ENCODE data around the gene VPS16.

VPS16 gene

DNA sequence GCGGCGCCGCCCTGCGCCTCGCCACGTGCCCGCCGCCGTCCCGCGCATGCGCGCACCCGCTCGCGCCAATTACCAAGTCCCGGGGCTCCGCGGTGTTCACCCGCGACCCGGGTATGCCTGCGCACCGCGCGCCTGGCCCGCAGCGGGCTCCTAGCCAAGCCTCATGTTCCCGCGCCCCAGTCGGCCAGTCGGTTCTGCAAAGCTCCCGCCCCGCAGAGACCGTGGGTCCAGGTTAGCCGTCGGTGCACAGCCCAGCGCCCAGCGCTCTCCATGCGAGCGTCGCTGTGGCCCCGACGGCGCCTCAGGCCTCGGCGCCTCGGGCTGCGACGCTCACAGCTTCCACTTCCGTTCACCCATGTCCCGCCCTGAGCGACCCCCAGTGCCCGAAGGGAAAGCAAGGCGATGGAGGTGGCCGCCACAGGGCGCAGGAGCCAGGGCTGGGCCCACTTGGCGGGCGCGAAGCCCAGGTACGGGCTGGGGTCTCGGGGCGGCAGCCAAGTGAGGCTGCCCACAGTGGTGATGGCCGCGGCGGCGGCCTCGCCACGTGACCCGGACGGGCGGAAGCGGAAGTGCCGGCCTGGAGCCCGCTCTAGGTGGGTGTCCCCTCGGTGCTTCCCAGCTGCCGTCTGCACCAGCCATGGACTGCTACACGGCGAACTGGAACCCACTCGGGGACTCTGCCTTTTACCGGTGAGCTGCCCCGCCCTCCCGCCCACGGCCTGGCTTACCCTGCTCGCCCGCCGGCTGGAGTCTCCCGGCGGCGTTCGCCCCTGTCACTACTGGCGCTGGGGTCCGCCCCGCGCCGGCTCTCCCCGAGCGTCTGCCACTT is at the start of gene VPS16, which contains the start of gene PCED1A:
Gene VPS16 (plus strand): TSS at position 608 of the 829 bp plus-strand sequence. CDS start 30 bp downstream, at position 638.
Gene PCED1A (minus strand): TSS at position 518 of the 829 bp plus-strand sequence. CDS start 743 bp downstream, outside the sequence.
- DNase-seq = peak; percentile 86

GRCh38 chr20:2793471-2793870 is 47.1 kb upstream of the VPS16 start:
- DNase-seq = no peak

GRCh38 chr20:2794202-2794748 is 46.3 kb upstream of the VPS16 start:
- no peak for DNase-seq

DNA sequence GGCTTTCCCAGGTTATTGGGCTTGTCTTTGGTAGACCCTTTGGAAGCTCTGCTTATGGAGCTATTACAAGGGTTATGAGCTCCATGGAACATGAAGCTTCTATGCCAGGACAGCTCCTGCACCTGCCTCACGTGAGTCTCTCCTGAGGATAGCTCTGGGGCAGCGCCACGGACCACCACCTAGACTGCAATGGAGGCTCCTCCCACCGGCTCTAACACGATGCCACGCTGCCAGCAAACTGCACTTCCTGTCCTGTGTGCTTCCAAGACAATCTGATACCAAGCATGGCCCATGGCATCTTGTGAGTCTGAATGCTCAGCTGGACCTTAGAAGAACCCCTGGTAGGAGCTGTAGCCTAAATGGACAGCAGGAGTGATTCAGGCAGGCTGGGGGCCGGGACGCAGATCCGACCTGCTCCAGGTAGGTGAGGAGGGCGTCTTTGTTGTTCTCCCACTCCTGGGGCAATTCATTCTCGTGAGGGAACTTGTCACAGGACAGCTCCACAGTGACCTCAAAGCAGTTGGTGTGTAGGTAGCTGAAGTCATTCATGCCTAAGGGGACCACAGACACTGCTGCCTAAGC is 45.6 kb upstream of the VPS16 start:
- DNase-seq = no peak

DNA sequence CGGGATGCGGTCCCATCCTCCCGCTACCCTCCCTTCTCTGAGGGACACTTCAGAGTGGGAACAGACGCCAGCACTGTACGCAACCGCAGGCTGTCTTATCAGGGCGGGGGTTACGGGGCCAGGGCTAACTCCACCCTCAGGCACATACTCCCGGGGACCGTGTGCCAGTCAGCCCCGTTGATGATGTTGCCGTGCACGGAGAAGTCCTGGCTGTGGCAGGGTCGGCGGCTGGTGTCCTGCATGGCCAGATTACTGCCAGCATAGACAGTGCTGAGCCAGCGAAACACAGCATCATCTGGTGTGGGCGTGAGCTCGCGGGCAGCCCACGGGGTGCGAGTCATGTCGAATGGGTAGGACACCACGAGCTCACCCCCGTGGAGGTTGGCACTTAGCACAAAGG is 45.1 kb upstream of the VPS16 start:
- DNase-seq = no peak

DNA sequence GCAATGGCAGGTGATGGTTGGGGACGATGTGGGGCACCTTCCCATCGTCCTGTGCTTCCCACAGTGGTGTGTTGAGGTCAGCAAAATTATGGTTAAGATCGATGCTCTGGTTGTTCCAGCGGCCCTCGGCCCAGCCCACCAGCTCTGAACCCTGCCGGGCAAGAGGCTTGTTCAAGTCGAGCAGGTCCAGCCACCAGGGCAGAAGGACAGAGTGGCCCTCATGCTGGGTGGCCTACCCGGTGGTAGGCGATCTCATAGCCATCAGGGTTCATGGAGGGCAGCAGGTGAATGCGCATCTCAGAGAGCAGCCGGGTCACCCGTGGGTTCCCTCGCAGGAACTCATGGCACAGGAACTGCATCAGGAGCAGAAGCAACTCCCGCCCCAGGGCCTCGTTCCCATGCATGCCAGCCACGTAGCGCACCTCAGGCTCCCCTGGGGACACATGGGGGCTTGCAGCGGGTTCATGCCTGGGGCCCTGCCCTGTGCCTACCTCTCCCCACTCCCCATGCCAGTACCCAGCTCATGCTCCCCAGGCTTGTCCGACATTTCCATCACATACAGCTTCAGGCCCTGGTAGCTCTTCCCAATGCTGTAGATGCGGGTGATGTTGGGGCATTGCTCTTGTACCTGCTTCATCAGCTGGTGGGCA is 44.4 kb upstream of the VPS16 start:
- DNase-seq = no peak

DNA sequence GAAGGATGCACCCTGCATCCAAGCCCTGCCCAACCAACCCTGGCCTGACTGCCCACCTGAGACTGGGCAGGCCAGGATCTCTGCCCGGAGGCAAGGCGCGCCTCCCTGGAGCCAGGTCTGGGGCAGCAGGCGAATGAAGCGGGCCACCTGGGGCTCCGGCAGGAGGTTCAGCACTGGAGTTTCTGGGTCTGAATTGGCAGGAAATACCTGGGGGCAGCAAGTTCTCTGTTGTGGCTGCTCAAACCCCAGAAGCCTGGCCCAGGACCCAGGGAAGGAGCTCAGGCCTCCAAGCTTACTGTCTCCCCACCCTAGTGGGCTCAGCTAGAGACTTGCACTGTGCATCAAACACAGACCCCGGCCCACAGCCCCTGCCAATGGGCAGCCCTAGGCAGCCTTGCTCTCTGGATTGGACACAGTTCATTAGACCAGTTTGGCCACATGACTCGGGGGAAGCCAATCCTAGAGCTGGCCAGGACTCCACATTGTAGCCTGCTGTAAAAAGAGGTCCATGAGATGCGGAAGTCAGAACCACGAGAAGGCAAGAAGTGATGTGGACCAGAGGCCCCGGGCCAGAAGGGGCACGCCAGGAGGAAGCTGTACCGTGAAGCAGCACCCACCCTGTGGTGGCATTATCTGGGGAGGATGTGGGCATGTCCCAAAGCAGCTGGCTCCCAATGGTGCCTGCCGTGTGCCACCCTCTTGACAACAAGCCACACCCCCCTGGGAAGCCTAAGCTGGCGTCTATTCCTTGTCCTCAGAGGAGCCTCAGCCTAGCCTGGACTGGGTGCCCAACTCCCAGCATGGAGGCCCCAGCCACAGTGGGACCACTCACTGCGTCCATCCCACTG is 43.2 kb upstream of the VPS16 start:
- DNase-seq = no peak

DNA sequence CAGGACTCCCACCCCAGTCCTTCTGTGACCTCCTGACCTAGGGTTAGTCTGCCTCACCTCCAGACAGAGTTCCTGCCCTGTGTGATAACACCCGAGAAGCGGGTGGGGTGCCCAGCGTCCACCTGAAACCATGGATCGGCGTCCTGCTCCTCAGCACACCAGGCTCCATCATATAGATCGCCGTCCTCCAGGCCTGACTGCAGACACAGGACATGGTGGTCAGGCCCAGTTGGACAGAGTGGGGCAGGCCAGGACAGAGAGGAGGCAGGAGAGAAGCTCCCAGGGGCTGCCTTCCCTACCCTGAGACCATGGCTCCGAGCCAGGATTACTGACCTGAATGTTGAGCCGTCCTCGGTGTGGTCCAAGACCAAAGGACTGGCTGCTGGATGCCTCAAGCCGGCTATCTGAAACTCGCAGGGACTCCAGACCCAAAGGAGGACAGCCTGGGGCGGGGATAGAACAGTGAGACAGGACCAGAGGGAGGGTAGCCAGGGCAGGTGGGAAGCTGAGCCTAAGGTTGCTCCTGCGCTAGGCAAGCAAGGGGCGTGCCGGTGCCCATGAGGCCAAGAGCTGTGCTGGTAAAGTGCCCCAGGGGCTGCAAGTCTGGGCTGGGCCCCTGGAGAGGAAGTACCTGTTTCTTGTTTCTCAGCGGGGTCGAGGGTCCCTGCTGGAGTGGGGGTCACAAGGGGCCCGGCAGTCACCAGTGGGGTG is 42.3 kb upstream of the VPS16 start:
- no peak for DNase-seq

DNA sequence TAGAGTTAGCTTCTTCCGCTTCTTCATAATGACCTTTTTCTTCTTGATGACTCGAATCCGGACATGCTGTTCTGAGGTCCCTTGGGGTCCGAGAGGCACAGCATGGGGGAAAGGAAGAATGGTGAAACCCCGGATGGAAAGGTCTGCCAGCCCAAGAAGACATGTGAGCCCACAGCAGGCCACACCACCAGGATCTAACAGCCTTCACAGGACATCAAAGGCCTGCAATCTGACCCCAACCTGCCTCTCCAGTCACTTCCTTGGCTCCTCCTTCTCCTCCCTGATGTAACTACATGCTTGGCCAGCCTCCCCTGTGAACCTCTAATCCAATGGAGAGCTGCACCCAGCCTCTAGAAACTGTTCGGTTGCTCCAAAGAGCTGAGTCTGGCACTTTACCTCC is 41.7 kb upstream of the VPS16 start:
- no peak for DNase-seq

GRCh38 chr20:2799271-2799670 is 41.3 kb upstream of the VPS16 start:
- DNase-seq = no peak

- DNase-seq = no peak
These were observed 40.6 kb upstream of the VPS16 start for GRCh38 chr20:2799688-2800520.

- DNase-seq = no peak
These were observed 39.8 kb upstream of the VPS16 start, which contains the start of gene CPXM1 for GRCh38 chr20:2800521-2801285. Gene CPXM1 (minus strand): TSS chr20:2800627. CDS start chr20:2800572, 55 bp downstream.

DNA sequence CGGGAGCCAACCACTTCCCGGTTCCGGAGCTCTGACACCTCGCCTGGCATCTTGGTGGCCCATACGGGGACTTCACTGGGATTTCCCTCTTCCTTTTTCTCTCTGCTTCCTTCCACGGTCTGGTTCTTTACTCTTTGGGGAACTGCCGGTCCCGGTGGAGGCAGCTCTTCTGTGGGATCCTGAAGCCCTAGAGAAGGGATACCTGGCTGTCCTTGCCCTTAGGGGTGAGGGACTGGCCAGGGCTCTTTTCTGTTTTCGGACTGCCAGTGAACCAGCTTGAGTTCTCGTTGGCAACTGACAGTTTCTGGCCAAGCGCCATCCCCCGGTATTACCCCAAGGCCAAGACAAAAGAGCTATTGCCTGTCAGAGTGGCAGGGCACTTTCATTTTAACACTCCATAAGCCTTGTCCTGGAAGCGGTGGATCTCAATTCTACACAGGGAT is 39.2 kb upstream of the VPS16 start:
- DNase-seq = no peak

DNA sequence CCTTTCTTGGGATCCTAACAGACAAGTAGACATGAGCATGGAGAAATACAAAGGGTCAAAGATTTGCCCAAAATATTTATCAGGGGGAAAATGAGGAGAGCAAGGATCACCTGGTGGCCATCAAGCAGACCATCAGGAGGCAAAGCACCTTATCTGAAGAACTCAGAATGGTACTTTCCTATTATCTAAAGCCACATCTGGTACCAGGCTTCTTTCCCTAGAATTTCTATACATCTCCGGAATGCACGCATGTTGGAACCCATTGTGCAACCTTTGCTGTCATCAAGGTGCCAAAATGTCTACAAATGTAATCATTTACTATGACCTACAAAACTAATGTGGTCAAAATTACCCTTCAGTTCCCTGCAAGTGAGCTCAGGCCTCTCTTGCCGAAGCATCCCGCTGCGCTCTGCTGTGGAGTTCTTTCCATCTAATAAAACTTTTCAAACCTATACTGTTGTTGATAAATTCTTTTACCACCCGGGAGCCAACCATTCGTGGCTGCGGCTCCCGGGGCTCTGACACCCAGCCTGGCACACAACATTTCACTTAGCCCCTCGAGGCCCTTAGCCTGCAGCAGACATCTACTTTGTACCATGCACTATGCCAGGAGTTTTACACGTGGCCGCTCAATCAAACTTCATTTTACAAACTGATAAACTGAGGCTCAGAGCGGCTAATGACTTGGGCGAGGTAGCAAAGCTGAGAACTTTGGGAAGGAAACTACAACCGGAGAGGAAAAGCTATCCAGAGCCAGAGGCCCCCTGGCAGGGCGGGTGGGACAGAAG is 36.3 kb upstream of the VPS16 start:
- DNase-seq = no peak

DNA sequence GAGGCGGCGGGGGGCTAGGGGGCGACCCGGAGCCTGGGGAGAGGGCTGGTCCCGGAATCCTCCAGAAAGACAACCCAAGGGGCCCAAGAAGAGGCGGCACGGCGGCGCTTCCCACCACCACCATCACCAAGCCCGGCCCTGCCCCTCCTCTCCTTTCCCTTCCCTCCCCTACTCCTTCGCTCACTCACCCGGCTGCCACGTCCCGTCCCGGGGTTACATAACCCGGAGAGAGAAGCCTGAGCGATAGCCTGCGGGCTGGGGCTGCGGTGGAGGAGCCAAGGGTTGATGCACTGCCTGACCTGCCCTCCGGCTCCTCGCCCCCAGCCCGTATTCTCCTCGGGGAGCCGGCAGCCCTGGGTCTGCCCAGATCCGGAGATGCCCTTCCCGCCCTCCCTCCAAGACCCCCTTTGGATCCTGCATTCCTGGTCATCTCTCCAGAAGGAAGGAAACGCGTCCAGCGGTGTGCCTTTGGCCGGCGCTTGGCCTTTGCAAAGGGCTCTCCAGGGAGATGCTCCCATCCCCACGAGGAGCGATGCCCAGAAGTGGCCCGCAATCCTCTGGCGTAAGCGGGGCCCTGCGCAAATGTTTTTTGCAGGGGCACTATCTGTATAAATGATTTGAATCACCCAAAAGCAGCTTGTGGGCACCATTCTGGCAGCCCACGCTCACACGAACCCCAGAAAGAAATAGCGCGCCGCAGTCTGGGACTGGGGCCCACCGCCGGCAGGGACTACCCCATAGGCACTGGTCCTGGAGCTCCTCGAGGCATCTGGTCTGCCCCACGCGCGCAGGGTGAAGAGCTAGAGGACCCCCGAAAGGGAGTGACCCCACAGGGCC is 35.5 kb upstream of the VPS16 start:
- no peak for DNase-seq

DNA sequence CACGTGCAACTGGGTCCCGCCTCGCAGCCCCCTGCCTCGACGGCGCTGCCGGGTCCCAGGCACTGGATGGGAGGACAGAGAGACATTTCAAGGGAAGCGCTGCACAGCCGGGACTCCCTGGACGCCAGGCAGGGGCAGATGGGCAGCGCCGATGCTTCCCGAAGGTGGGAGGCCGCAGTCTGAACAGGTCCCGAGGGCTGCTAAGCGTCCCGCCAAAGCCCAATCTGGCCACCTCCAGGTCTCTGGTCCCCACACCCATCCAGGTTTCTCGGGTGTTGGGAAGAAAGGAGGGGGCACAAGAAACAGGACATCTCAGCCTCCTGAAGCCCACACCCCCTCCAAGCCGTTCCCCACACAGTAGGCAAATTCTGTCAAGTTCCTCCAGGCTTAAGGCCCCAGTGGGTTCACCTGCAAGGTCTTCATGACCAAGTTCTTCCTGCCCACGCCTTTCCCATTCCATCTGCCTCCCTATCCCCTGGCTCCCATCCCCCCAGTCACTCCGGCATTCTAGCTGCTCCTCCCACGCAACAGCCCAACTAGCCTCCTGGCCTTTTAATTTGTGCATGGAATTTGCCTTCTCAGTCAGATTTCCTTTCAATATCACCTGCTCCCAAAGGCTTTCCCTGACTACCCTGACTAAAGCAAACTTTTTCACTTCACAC is 34.7 kb upstream of the VPS16 start:
- DNase-seq = no peak

DNA sequence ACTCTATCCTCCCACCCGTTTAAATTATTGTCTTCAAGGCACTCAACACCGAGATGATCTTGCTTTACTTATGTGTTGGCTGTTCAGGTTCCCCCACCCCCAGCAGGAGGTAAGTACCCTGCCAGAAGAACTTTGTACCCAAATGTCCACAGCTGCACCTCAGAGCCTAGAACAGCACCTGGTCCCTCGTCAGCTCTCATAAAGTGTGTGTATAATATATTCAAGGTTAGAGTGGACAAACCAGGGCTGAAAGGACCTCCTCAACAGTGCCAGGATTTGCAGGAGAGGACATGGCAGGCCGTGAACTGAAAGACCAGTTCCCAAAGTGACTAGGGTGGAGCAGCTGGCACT is 34.2 kb upstream of the VPS16 start:
- no peak for DNase-seq

- DNase-seq = no peak
These were observed 33.5 kb upstream of the VPS16 start for GRCh38 chr20:2807019-2807418.
